Spinal cord (tissue), 10 donors: ENCODE results near the gene CMYA5. TPM values are rescaled to one million over a fixed set of nuclear protein-coding genes. Genes with fewer than 3 reads are reported as not detected.
"Not testable (repeated sequence)": the region's sequence is repeated elsewhere in the genome, so short reads cannot be mapped to it uniquely, and the experiment has no call there.

Experiments
- DNase-seq, 6 donors: peaks; one replicate each; pipeline versions ENCODE4 v3.0.0 to v3.0.0-alpha.2; 2013 to 2015; ENCODE audit warnings: low spot score in 6 of 6, low read depth in 4 of 6
- H3K27ac ChIP-seq: one replicate; pipeline ENCODE4 v1.5.1; 2013; ENCODE audit warnings: low read depth, low read length, control low read depth
- H3K27me3 ChIP-seq: one replicate; pipeline ENCODE4 v1.6.1; 2013; ENCODE audit warnings: low read length; ENCODE audit not compliant: control insufficient read depth, insufficient read depth
- H3K36me3 ChIP-seq: one replicate; pipeline ENCODE4 v1.6.1; 2013; ENCODE audit warnings: low read length; ENCODE audit not compliant: control insufficient read depth, insufficient read depth
- H3K4me1 ChIP-seq: one replicate; pipeline ENCODE4 v1.6.1; 2013; ENCODE audit warnings: low read length; ENCODE audit not compliant: control insufficient read depth, insufficient read depth
- H3K4me3 ChIP-seq: one replicate; pipeline ENCODE4 v1.5.1; 2013; ENCODE audit warnings: low read depth, low read length, control low read depth
- H3K9me3 ChIP-seq: one replicate; pipeline ENCODE4 v1.6.1; 2013; ENCODE audit warnings: low read length; ENCODE audit not compliant: control insufficient read depth, insufficient read depth
- WGBS: methylation state at CpG from one replicate; pipeline ENCODE4 v1.1.5; 2013; ENCODE audit warnings: missing lambda C conversion rate; ENCODE audit not compliant: insufficient coverage; 5-methylcytosine and 5-hydroxymethylcytosine counted together
- long read RNA-seq, 4 donors: transcript quantifications; one replicate each; lab custom pipeline, GENCODE V29; 2026
- polyA plus RNA-seq, 2 donors: library from polyadenylated mRNA; unstranded; fragments of 120-200 nt; gene quantifications; one replicate each; pipeline ENCODE4 v1.2.1, GENCODE V29; 2013; ENCODE audit not compliant: insufficient read length in 2 of 2
- total RNA-seq, 2 donors: library from RNA; depleted of rRNA in 1 of 2; stranded (reverse); fragments of 120-200 nt in 1 of 2; fragments of >200 nt in 1 of 2; gene quantifications; one replicate each; pipeline versions ENCODE4 v1.2.3 to v1.2.4, GENCODE V29; 2013 to 2014
- donor health status: healthy.

CMYA5 gene
- total RNA-seq, result 1 to 10 TPM; 4.9 to 9.2 TPM
- 1 to 10 TPM; 4.0 to 4.3 TPM for polyA plus RNA-seq
- long read RNA-seq, donor 1, result 0 reads
- long read RNA-seq, donor 2, result 0 reads
- long read RNA-seq, donor 3, result 0 reads
- long read RNA-seq, donor 4, result 0 reads

- H3K27me3 ChIP-seq, result no peaks in the 10 kb centered on the region
- H3K4me3 ChIP-seq, result peak within 1 kb of the TSS; percentile 45
- no peaks in the 10 kb centered on the region for H3K36me3 ChIP-seq
- H3K4me1 ChIP-seq, result peaks cover 10% of the 10 kb centered on the region
- DNase-seq, result peak in 3 of 6 donors; percentile 3 to 52 (median 46)
- no peaks in the 10 kb centered on the region for H3K9me3 ChIP-seq
- no peak within 1 kb of the TSS for H3K27ac ChIP-seq
- WGBS, result 9% methylated on average over 74 of the region's 74 CpGs
Observed at GRCh38 chr5:79689541-79690466, at the start of gene CMYA5. Gene CMYA5, plus strand, starts transcription at chr5:79689836. Its CDS starts 72 bp downstream, at chr5:79689908.

- H3K36me3 ChIP-seq, result peaks cover 9% of the 10 kb centered on the region
- DNase-seq, result no peak
Observed at GRCh38 chr5:79640571-79641055, 49.0 kb upstream of the CMYA5 start.

GRCh38 chr5:79641414-79641813 is 48.2 kb upstream of the CMYA5 start:
- DNase-seq, result no peak
- Histone ChIP-seq H3K36me3 (peaks cover 14% of the 10 kb centered on the region), H3K27ac (no peak overlapping the region), H3K4me3 (no peak overlapping the region), H3K4me1 (no peaks in the 10 kb centered on the region), H3K9me3 (no peaks in the 10 kb centered on the region), H3K27me3 (no peaks in the 10 kb centered on the region)
- WGBS, result no CpG with 5 or more reads among the region's 1 CpG

More at GRCh38 chr5:79640571-79641055, 49.0 kb upstream of the CMYA5 start:
- Histone ChIP-seq H3K27me3 (no peaks in the 10 kb centered on the region), H3K9me3 (no peaks in the 10 kb centered on the region), H3K27ac (no peak overlapping the region), H3K4me3 (no peak overlapping the region), H3K4me1 (no peaks in the 10 kb centered on the region)
- WGBS, result no CpG with 5 or more reads among the region's 4 CpGs

- WGBS, result no CpG with 5 or more reads among the region's 1 CpG
- H3K27ac ChIP-seq, result no peak overlapping the region
- H3K4me1 ChIP-seq, result no peaks in the 10 kb centered on the region
- no peak overlapping the region for H3K4me3 ChIP-seq
- no peaks in the 10 kb centered on the region for H3K27me3 ChIP-seq
- H3K9me3 ChIP-seq, result no peaks in the 10 kb centered on the region
- no peak for DNase-seq
- H3K36me3 ChIP-seq, result peaks cover 19% of the 10 kb centered on the region
Observed at GRCh38 chr5:79642210-79642609, 47.4 kb upstream of the CMYA5 start.

- 98% methylated on average over 5 of the region's 6 CpGs for WGBS
- H3K4me3 ChIP-seq, result no peak overlapping the region
- peaks cover 5% of the 10 kb centered on the region for H3K36me3 ChIP-seq
- no peak for DNase-seq
- H3K27ac ChIP-seq, result no peak overlapping the region
- no peaks in the 10 kb centered on the region for H3K27me3 ChIP-seq
- no peaks in the 10 kb centered on the region for H3K4me1 ChIP-seq
- H3K9me3 ChIP-seq, result no peaks in the 10 kb centered on the region
Observed at GRCh38 chr5:79653843-79654242, 35.8 kb upstream of the CMYA5 start.

- no CpG with 5 or more reads among the region's 3 CpGs for WGBS
Observed at GRCh38 chr5:79663212-79663611, 26.4 kb upstream of the CMYA5 start.

GRCh38 chr5:79666758-79667157 is 22.9 kb upstream of the CMYA5 start:
- H3K4me3 ChIP-seq, result no peak overlapping the region
- H3K27me3 ChIP-seq, result no peaks in the 10 kb centered on the region
- peaks cover 12% of the 10 kb centered on the region for H3K36me3 ChIP-seq
- peak in 3 of 6 donors; percentile 17 to 36 (median 17) for DNase-seq
- H3K9me3 ChIP-seq, result peaks cover 4% of the 10 kb centered on the region
- no CpG with 5 or more reads among the region's 3 CpGs for WGBS
- H3K4me1 ChIP-seq, result no peaks in the 10 kb centered on the region
- no peak overlapping the region for H3K27ac ChIP-seq

More at GRCh38 chr5:79663212-79663611, 26.4 kb upstream of the CMYA5 start:
- Histone ChIP-seq H3K27ac (no peak overlapping the region), H3K4me3 (no peak overlapping the region), H3K36me3 (peaks cover 2% of the 10 kb centered on the region), H3K9me3 (peaks cover 4% of the 10 kb centered on the region), H3K4me1 (no peaks in the 10 kb centered on the region), H3K27me3 (no peaks in the 10 kb centered on the region)
- no peak for DNase-seq

- no peak overlapping the region for H3K4me3 ChIP-seq
- no peak for DNase-seq
- no peaks in the 10 kb centered on the region for H3K9me3 ChIP-seq
- H3K36me3 ChIP-seq, result peaks cover 14% of the 10 kb centered on the region
- no peaks in the 10 kb centered on the region for H3K27me3 ChIP-seq
- no peaks in the 10 kb centered on the region for H3K4me1 ChIP-seq
- H3K27ac ChIP-seq, result no peak overlapping the region
- no CpG with 5 or more reads among the region's 2 CpGs for WGBS
Observed at GRCh38 chr5:79672392-79672791, 17.2 kb upstream of the CMYA5 start.

GRCh38 chr5:79676354-79676753 is 13.3 kb upstream of the CMYA5 start:
- H3K27ac ChIP-seq, H3K4me1 ChIP-seq, H3K4me3 ChIP-seq, DNase-seq, H3K9me3 ChIP-seq, H3K36me3 ChIP-seq, H3K27me3 ChIP-seq: not testable (repeated sequence)
- 84% methylated on average over 5 of the region's 6 CpGs for WGBS
